Fibroblast of peridontal ligament (primary cell): Measurements from ENCODE around the gene NUP54.
A peak's percentile ranks its signal among the peaks of the same experiment; 100 is the strongest.

Source experiments
- DNase-seq: peaks from one replicate; pipeline ENCODE4 v3.0.0-alpha.2; 2010; ENCODE audit errors: extremely low read depth

Gene NUP54

DNA sequence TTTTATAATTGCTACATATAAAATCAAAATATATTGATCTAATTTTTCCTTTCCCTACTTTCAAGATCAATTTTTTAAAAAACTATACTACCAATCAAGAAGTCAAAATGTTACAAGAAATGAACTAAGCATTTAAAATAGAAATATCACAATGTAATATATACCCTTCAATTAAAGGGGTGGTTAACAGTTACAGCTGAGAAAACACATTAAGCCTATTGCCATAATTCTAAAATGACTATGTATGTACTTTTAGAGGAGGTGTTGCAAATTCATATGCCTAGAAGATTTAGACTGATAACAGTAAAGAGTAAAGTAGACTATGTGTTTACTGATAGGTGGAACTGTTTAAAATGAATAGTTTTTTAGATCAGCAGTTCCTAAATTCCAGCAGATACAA is 3.7 kb downstream of the NUP54 start:
- DNase-seq: no peak

DNA sequence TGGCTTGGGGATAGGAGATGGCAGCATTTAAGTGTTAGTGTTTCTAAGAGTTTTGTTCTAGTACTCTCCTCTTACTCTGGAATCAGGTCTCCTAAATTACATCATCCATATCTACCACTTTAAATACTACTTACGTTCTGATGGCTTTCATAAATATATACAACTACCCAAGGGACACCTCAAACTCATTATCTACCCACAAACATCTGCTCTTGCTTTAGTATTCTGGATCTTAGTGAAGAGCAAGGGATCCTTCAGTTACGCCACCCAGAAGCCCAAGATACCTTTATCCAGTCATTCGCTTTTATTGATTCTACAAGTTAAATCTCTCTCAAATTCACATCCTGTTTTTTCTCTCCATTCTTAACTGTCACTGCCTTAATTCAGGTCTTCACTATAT is 7.0 kb downstream of the NUP54 start:
- DNase-seq: no peak

DNA sequence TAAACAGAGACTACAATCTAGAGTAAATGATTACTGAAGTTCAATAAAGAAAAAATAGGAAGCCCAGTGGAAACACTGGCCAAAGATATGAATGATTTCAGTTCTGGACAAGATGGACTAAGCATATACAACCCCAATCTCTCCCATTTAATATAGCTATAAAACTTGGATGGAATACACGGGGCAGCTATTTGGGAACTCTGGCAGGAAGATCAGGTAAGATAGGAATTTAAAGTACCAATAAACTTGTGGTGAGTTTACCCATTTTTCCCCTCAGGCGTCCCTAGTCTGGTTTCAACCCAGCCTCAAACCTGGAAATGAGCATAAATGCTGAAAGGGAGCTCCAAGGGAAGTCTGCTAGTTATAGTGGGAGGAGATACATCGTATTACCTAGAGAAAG is 20.4 kb downstream of the NUP54 start:
- DNase-seq: no peak

DNA sequence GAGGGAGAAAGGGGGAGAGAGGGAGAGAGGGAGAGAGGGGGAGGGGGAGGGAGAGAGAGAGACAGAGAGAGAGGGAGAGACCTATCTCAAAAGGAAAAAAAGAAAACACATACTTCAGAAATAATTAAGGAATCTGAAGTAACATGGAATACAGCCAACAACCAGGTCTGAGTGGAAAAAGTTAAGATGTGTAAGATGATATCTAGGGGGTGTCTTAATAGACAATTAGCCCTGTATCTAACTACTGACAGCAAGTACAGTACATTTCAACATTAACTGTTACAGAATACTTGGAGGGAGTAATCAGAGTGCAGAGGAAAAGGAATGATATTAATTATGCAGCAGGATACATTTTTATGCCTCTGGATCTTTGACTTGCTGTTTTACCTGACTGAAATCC is 22.4 kb downstream of the NUP54 start:
- DNase-seq: no peak

DNA sequence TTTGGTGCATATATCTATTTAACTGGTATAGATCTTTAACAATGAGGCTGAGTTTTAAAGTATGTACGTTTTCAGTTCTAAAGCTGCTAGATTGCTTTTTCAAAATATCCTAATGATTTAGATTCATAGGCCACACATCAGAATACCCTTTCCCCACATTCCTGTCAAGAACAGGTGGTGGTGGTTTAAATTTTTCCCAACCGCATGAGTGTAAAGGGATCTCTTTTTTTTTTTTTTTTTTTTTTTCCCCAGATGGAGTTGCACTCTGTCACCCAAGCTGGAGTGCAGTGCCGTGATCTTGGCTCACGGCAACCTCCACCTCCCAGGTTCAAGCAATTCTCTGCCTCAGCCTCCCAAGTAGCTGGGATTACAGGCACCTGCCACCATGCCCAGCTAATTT is 28.0 kb downstream of the NUP54 start:
- DNase-seq: no peak

DNA sequence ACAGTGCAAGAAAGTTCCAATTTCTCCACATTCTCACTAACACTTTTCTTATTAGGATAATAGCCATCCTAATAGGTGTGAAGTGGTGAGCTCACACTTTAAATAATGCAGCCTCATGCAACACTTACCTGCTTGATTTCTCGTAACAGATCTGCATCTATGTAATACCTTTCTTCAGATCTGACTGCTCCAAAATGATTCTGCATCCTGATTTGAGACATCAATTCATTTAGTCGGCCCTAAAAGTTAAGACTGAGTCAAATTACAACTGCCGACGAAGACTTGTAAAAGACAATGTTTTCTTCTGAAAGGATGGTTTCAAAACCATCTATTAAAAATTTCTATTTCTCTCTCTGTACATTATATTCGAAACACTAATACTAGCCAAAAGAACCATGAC is 30.7 kb downstream of the NUP54 start:
- DNase-seq: no peak

DNA sequence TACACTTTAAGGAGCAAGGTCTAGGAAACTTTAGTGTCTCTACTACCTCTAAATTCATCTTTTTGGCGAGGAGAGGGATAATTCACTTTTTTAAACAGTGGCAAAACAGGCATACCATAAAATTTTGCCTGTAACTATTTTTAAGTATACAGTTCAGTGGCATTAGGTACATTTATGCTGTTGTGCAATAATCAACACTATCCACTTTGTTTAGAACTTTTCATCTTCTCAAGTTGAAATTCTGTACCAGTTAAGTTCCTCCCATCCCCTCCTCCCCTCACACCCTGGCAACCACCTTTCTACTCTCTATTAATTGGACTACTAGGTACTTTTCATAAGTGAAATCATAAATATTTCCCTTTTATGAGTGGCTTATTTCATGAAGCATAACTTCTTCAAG is 31.4 kb downstream of the NUP54 start:
- DNase-seq: no peak

DNA sequence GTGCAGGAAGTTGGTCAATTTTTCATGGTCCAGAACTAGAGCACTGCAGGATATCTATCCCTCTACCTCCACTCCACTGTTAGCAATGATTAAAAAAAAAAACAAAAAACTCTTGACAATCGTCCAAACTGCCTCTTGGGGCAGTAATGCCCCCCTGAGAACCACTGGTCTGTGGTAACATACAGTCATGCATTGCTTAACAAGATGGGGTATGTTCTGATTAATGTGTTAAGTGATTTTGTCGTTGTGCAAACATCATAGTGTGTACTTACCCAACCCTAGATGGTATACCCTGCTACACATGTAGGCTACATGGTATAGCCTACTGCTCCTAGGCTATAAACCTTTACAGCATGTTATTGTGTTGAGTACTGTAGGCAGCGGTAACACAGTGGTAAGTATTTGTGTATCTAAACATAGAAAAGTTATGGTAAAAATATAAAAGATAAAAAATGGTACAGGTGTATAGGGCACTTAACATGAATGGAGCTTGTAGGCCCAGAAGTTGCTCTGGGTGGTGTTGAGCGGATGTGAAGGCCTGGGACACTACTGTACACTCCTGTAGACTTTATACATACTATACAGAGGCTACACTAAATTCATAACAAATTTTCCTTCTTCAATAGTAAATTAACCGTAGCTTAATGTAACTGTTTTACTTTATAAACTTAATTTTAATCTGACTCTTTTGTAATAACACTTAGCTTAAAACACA is 39.6 kb downstream of the NUP54 start:
- DNase-seq: peak; percentile 10

DNA sequence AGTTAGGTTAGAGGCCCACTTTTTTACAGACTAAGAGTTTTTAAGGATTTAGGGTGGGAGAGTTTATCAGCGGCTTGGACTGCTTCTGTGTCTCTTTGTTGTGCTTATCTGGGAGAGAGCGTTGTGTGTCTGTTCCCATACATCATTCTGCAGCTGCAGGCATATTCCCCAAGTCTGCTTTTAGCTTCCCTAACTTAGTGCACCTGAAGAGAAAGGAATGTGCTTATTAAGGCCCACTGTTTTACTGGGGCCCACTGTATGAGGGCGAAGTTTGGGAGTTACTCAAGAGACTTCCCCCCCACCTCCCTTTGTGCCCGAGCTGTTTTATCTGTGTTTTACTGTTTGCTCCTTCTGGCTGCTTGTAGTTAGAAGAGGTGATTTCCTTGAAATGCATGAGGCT is 41.8 kb downstream of the NUP54 start:
- no peak for DNase-seq

DNA sequence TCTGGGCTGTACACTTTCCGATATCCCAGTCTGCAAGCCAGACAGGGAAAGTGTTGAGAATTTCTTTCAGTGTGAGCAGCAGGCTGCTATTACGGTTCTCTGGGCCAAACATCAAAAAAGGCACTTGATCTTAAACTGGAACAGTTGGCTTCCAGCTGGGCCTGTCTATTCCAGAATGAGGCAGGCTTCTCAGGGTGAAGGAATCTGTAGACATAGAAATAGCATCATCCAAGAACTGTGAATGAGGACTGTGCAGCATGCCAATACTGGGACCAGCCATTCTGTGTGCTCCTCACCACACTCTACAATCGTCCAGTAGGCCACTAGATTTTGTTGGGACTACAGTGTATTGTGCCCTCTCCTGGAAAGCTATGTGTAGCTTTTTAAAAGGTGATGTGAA is 42.5 kb downstream of the NUP54 start:
- DNase-seq: no peak

DNA sequence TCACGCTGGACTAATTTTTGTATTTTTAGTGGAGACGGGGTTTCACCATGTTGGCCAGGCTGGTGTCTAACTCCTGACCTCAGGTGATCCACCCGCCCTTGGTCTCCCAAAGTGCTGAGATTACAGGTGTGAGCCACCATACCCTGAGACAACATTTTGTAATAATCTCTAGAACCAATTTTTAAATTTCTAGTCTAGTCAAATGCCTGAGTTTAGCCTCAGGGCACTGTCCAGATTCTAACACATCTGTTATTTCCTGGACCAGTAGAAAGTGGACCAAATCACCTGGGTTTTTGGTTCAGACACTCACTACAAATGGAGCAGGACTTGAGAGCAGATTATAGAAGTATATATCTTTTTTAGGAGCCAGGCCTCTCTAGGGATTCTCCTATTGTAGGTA is 52.1 kb downstream of the NUP54 start:
- no peak for DNase-seq

DNA sequence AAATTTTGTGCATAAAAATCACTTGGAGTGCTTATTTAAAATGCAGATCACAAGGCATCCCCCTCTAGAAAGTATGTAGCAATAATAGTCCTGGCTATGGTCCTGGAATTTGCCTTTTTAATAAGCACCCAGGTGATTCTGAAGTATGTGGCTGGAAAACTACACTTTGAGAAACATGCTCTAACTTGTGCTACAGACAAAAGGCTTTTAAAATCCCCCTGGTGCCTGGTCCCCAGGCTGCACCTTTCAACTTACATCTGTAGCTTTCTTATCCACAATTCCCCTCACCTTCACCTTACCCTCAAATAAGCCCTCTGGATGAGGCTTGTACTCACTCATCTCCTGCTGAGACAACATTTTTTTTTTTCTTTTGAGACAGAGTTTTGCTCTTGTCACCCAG is 52.6 kb downstream of the NUP54 start:
- no peak for DNase-seq

DNA sequence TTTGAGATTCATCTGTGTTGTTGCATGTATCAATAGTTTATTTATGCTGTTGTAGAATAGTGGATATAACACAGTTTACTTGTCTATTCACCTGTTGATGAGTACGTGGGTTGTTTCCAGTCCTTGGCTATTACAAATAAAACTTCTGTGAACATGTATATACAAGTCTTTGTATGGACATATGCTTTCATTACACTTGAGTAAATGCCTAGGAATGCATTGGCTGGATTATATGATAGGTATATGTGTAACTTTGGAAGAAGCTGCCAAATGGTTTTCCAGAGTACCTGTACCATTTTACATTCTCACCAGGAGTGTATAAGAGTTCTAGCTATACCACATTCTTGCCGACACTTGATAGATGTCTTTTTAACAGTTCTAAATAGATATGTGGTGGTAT is 57.1 kb downstream of the NUP54 start:
- DNase-seq: no peak

DNA sequence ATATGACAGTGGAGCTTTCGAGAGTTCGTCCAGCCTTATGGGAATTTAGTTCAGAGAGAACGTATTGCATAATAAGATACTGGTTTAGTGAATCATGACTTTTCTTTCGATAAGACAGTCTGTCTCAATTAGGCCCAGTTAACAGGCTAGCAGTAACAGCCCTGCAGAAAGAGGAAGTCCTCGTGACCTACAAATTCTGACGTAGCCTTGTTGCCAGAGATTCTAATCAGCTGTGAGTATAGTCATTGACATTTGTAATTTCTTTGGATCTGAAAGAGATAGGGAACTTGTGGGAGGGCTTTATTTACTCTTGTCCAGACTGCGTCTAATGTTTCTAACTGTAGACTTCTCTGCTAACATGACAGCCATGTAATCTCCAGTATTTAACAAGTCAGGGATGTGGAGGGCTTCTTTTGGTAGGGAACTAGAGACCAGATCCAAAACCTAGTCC is 57.9 kb downstream of the NUP54 start:
- DNase-seq: peak; percentile 65

DNA sequence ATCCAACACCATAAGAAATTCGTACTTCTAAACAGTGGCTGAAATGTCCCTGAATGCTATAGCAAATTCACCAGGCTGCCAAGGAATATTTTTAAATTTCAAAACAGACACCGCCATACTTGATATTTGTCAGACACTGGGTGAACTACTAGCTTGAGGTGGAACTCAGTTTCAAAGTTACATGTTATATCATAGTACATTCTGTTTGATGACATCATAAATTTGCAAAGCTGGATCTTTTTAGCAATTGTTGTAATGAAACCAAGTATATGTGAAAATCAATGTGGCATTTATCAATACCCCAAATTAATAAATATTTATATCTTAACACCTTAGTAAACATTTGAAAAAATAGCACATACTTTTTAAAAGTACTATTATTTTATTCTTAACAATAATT is 59.5 kb downstream of the NUP54 start:
- DNase-seq: no peak

DNA sequence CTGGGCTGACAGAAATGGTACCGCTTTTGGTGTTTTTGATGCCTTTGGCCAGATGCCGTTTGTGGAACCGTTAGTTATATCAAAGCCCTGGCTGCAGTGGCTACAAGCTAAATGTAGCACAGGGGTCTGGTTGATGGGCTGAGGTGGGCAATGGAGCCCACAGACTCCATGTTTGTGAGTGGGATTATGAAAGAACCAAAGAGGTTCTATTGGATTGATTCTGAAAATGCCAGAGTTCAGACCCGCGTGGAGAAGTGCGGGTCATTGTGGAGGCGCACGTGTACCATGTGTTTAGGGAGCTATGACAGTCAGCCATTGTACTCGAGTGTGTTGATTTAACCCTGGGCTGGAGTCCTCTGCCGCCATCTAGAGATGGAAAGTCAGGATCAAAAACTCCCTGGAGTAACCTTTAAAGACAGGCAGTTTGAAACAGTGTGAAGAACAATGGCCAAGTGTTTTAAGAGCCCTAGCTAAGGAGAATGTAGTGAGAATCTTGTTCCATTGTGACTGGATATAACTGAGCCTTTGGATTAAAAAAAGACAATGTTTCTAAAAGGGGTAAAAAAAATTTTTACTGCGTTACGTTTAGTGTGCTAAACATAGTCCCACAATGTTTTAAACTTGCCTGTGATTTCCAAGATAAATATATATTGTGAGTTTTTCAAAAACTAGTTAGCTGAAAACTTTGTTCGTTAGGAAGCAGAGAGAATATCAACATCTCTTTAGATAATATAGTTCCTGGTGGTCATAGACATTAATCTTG is 61.0 kb downstream of the NUP54 start:
- DNase-seq: peak; percentile 60

DNA sequence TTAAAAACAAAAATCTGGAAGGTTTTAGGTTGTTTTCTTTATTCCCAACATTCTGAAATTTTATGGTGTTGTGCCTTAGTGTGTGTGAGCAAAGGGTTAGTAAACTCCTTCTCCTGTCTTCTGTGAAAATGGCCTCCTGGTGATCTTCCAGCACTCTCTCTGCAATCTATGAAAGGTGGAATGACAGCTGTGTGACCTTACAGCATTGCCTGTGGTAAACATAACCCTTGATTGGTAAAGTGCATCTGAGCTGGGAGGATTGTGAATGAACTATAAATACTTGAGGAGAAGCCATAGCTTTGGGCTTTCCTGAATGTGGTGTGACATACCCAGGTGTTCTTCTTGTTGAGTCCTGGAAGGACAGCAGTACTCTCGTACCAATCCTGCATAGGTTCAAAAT is 63.7 kb downstream of the NUP54 start:
- DNase-seq: no peak

DNA sequence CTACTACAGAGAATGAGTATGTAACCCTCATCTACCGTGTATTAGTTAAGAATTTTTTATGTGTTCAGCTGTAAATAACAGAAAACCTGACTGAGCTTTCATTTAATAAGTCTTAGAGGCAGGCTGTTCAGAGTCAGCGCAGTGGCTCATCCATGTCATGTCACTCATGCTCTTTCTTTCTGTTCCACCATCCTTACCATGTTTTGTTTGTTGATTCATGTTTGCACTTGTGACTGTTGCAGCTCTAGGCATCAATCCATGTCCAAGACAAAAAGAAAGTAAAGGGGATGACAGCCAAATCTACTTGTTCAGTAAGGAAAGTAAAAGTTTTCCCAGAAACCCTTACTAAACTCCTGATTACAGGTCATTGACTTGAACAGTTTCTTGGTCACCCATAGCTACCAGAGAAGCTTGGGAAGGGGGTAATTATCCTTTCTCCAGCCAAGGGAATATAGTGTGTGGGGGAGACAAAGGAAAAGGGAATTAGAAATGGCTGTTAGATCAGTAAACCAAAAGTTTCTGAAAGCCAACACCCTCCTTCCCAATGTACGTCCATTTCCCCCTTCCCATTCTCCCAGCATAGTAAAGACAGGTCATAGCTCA is 64.7 kb downstream of the NUP54 start:
- DNase-seq: no peak

DNA sequence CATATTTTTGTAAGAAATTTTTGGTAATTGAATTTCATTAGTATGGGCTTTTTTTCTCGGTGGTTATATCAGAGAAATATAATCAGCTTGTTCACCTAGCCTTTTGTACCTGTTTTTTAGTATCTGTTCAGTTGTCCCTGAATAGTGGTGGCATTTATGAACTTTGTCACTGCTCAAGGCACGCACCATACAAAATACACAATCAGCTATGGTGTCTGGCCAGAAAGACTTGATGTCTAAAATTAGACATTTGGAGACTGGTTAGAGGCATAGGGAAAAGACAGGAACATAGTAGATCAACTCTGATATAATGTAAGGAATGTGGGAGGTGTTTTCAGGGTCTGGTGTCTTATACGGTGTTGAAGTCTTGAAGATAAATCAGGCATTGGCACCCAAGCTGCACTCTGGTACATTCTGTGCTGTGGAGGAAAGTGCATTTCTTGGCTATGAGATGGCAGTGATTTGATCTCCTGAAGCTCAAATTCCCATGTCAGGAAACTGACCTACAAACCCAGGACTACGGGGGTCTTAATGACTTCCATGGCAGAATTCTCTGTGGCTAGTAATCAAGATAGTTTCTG is 70.1 kb downstream of the NUP54 start:
- DNase-seq: no peak

DNA sequence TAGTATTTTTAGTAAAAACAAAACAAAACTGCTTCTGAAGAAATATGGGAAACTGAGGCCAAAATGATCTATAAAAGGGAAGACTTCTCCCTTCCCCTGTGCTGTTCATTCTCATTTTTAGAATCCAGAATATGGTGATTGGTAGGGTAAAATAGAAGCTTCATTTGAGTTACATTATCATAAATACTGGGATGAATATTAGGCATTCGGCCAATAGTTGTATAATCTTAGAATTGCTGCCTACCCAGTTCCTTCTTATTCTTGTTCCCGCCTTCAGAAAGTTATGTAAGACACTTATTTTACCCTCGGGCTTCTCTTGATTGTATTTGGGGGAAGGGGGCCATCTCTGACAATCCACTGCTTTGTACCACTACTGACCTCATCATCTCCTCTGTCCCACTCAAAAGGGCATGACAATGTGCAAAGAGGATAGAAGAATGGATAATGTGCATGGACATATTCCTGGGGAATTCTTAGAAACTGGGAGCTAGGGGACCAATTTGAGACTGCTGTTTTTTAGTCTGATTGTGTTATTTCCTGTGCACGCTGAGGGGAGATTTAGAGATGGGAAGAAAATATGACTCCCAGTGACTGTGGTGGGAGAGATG is 73.1 kb downstream of the NUP54 start:
- DNase-seq: no peak

DNA sequence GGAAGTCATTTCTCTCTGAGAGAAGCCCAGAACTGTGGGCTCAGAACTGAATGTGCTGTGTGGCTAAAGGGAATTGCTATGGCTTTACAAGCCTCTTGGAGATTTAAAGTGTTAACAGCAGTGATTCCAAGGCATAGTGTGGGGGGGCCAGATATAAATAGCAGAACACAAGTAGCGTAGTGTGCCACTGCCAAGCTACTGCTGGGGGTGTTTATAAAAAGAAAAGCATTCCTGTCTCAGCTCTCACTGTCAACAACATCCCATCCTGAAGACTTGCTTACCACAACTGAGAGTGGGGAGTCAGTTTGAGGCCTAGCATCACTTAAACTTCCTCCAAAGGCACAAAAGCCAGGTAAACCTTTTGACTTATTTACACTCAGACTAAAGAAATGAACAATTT is 73.7 kb downstream of the NUP54 start, which contains the start of gene ART3:
TSS of gene ART3 (plus strand) at position 242 of the 400 bp plus-strand sequence. CDS start 1,181 bp downstream, outside the sequence.
- DNase-seq: no peak

DNA sequence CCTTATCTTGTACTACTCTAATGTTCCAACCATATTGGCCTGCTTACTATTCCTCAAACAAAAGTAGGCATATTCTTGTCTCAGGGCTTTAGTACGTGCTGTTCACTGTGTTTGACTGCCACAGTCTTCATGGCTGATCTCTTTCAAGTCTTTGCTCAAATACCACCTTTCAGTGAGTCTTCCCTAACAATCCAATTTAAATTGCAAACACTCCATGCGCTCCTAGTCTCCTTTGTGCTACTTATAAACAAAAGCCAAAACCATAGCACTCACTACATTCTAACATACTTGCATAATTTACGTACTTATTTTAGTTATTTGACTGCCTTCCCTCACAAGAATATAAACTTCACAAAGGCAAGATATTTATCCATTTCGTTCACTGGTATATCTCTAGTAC is 75.4 kb downstream of the NUP54 start:
- DNase-seq: no peak
